DOHH2 (cell line): Measurements from ENCODE around the gene MTFR1L.

Experiments
- CTCF ChIP-seq: fragments of 200-600 bp; sonication (generic); IDR thresholded peaks from one replicate; pipeline ENCODE4 v1.5.1; 2014; ENCODE audit warnings: antibody characterized with exemption, mild to moderate bottlenecking, low read depth, low read length; ENCODE audit not compliant: poor library complexity, severe bottlenecking
- EZH2phosphoT487 ChIP-seq: fragments of 200-600 bp; sonication (generic); IDR thresholded peaks from 2 replicates; pipeline ENCODE4 v1.6.1; 2017; ENCODE audit warnings: borderline replicate concordance, mild to moderate bottlenecking, antibody characterized with exemption, low read length, moderate library complexity, mixed read lengths

GRCh38 chr1:25866288-25866687 lies 46.5 kb downstream of the MTFR1L start:
- TF ChIP-seq CTCF (no peak), EZH2phosphoT487 (no peak)
